NCI-H2107 (cell line): ENCODE data around the gene CEMIP.

ENCODE experiments used
- DNase-seq: peaks from one replicate; lab custom pipeline; 2025; lab: John Stamatoyannopoulos, UW

CEMIP gene

GRCh38 chr15:80892414-80892813 is 113.2 kb downstream of the CEMIP start:
- no peak for DNase-seq

- no peak for DNase-seq
Measured at GRCh38 chr15:80893777-80894176, 114.6 kb downstream of the CEMIP start.

GRCh38 chr15:80895091-80895490 is 115.9 kb downstream of the CEMIP start:
- DNase-seq: no peak

GRCh38 chr15:80895965-80896364 is 116.8 kb downstream of the CEMIP start:
- no peak for DNase-seq

GRCh38 chr15:80898040-80898439 is 118.9 kb downstream of the CEMIP start:
- no peak for DNase-seq

GRCh38 chr15:80902298-80902801 is 123.2 kb downstream of the CEMIP start:
- DNase-seq: no peak

GRCh38 chr15:80904998-80905397 is 125.8 kb downstream of the CEMIP start:
- DNase-seq: no peak

GRCh38 chr15:80906159-80906766 is 127.1 kb downstream of the CEMIP start:
- DNase-seq: peak; percentile 70

GRCh38 chr15:80911821-80912220 is 132.7 kb downstream of the CEMIP start:
- DNase-seq: no peak

- DNase-seq: no peak
Measured at GRCh38 chr15:80912673-80913072, 133.5 kb downstream of the CEMIP start.

- no peak for DNase-seq
Measured at GRCh38 chr15:80913541-80913940, 134.4 kb downstream of the CEMIP start.

GRCh38 chr15:80915472-80915871 is 136.3 kb downstream of the CEMIP start:
- no peak for DNase-seq

- no peak for DNase-seq
Measured at GRCh38 chr15:80916056-80916455, 136.9 kb downstream of the CEMIP start.

GRCh38 chr15:80918196-80918783 is 139.1 kb downstream of the CEMIP start:
- DNase-seq: no peak

- no peak for DNase-seq
Measured at GRCh38 chr15:80920271-80920699, 141.1 kb downstream of the CEMIP start.

GRCh38 chr15:80921736-80922410 is 142.7 kb downstream of the CEMIP start:
- DNase-seq: no peak

- DNase-seq: no peak
Measured at GRCh38 chr15:80923668-80924067, 144.5 kb downstream of the CEMIP start.

- no peak for DNase-seq
Measured at GRCh38 chr15:80924278-80924677, 145.1 kb downstream of the CEMIP start.

- DNase-seq: no peak
Measured at GRCh38 chr15:80925597-80926059, 146.5 kb downstream of the CEMIP start.

GRCh38 chr15:80926126-80926525 is 147.0 kb downstream of the CEMIP start:
- DNase-seq: no peak

GRCh38 chr15:80929225-80929624 is 150.1 kb downstream of the CEMIP start:
- no peak for DNase-seq

GRCh38 chr15:80929689-80930088 is 150.5 kb downstream of the CEMIP start:
- DNase-seq: no peak

- DNase-seq: no peak
Measured at GRCh38 chr15:80931191-80931590, 152.0 kb downstream of the CEMIP start.
